ENCODE data around the gene LZIC.

The LZIC gene

DNA sequence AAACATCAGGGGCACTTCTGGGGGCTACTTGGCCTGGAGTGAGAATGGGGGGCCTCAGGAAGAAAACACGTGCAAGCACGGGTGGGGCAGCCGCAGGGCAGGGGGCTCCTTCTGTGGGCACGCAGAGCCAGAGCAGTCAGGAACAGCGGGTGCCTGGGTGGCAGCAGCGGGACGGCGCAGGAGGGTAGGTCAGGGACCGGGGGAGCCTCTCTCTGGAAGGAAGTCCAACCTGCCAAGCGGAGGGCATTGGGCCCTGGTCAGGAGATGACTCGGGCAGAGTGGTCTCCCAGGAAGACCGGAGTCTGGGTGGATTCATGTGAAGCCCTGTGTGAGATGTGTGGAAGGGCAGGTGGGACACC lies 60.3 kb downstream of the LZIC start:
- peak overlapping the region; percentile 54 for H3K4me3 Mint-ChIP-seq
- peaks cover 39% of the 10 kb centered on the region for H3K4me1 Mint-ChIP-seq
- no peaks in the 10 kb centered on the region for H3K9me3 Mint-ChIP-seq
- DNase-seq (ENCODE audit: low spot score in 2 of 2) (no peak), ATAC-seq (no peak)
- no peaks in the 10 kb centered on the region for H3K36me3 Mint-ChIP-seq
- peak overlapping the region; percentile 93 for H3K27ac Mint-ChIP-seq

GRCh38 chr1:9882296-9882944 lies 60.8 kb downstream of the LZIC start:
- ATAC-seq: peak; percentile 81
- Mint-ChIP-seq H3K9me3 (no peaks in the 10 kb centered on the region), H3K27ac (peak overlapping the region; percentile 93), H3K36me3 (no peaks in the 10 kb centered on the region), H3K4me3 (peak overlapping the region; percentile 54), H3K4me1 (peaks cover 39% of the 10 kb centered on the region)
- DNase-seq (ENCODE audit: low spot score in 2 of 2): no peak

DNA sequence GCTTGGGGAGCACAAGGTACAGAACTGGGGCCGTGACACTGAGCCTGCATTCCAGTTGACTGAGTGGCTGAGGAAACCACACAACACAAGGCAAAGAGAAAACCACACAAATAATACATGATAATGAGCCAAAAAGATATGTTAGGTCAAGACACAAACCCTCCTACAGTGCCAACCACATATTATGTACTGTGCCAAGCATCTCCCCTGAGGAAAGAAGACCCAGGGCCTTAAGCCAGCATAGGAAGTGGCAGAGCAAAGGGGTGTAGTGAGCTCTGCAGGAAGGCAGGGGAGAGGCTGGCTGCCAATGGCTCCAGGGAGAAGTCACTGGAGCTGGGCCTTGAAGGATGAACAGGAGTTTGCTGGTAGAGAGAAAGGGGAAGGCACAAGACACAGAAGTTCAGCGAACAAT lies 61.3 kb downstream of the LZIC start:
- ATAC-seq: peak; percentile 53
- Mint-ChIP-seq H3K9me3 (no peaks in the 10 kb centered on the region), H3K4me1 (peaks cover 39% of the 10 kb centered on the region), H3K4me3 (peak overlapping the region; percentile 54), H3K27ac (peak overlapping the region; percentile 93), H3K36me3 (no peaks in the 10 kb centered on the region)
- no peak for DNase-seq (ENCODE audit: low spot score in 2 of 2)

Data from stimulated activated effector memory CD8-positive, alpha-beta T cell treated with anti-CD3 and anti-CD28 coated beads, Interleukin-12 subunit alpha, Interleukin-12 subunit beta, amount 100 ng/mL, for 72 hours (primary cell).